Calu3 (cell line): Measurements from ENCODE around the gene TSPAN5. TPM values are rescaled to one million over a fixed set of nuclear protein-coding genes. Genes with fewer than 3 reads are reported as not detected.

ENCODE experiments used
- BruUV-seq: library from RNA; stranded (reverse); fragments of 400-500 nt; replicated peaks from 2 replicates; lab custom pipeline; 2021; lab: Mats Ljungman, UMichigan
- CTCF ChIA-PET: fragments of 300-600 bp; sonication (Branson Sonifier 250); formaldehyde crosslinking; loops from one replicate; lab custom pipeline; 2022; ENCODE audit warnings: antibody characterized with exemption; lab: Charles Lee
- DNase-seq: peaks from one replicate; pipeline ENCODE4 v3.0.0; 2022
- H3K27ac Mint-ChIP-seq: one replicate; pipeline ENCODE4 v1.8.0; 2022; ENCODE audit warnings: mixed read lengths; ENCODE audit not compliant: unreplicated experiment
- H3K27me3 Mint-ChIP-seq: one replicate; pipeline ENCODE4 v1.8.0; 2022; ENCODE audit warnings: mixed read lengths; ENCODE audit not compliant: unreplicated experiment
- H3K36me3 Mint-ChIP-seq: one replicate; pipeline ENCODE4 v1.8.0; 2022; ENCODE audit warnings: mild to moderate bottlenecking, moderate library complexity, mixed read lengths; ENCODE audit not compliant: insufficient read depth, unreplicated experiment
- H3K4me1 Mint-ChIP-seq: one replicate; pipeline ENCODE4 v1.8.0; 2022; ENCODE audit warnings: mild to moderate bottlenecking, low read depth, mixed read lengths; ENCODE audit not compliant: unreplicated experiment
- H3K4me3 Mint-ChIP-seq: one replicate; pipeline ENCODE4 v1.8.0; 2022; ENCODE audit warnings: mild to moderate bottlenecking, low read depth, moderate library complexity, mixed read lengths; ENCODE audit not compliant: unreplicated experiment
- H3K9me3 Mint-ChIP-seq: one replicate; pipeline ENCODE4 v1.8.0; 2022; ENCODE audit warnings: low read depth, mixed read lengths; ENCODE audit not compliant: unreplicated experiment
- CTCF ChIP-seq: fragments of 200-600 bp; IDR thresholded peaks from one replicate; pipeline ENCODE4 v1.8.0; 2022; ENCODE audit warnings: antibody characterized with exemption; ENCODE audit not compliant: unreplicated experiment
- intact Hi-C: fragments of 100-400 bp; cut with micrococcal nuclease; formaldehyde crosslinking; loops from one replicate; pipeline ENCODE4 v1.10.0; 2022; ENCODE audit not compliant: unreplicated experiment
- total RNA-seq: library from RNA; stranded (reverse); gene quantifications from 2 replicates; pipeline ENCODE4 v1.2.3, GENCODE V29; 2022

Gene TSPAN5
- total RNA-seq, 1 experiment from 2014 or later, result 4.8 TPM

- BruUV-seq, result no TSS peak
- no peak for DNase-seq
- Mint-ChIP-seq H3K27me3 (no peaks in the 10 kb centered on the region), H3K36me3 (no peaks in the 10 kb centered on the region), H3K4me1 (no peaks in the 10 kb centered on the region), H3K27ac (no peak overlapping the region), H3K9me3 (peaks cover 7% of the 10 kb centered on the region), H3K4me3 (no peak overlapping the region)
- intact Hi-C loops, result no loop called here
- no peak for TF ChIP-seq CTCF
- CTCF ChIA-PET, result no interaction called here
Measured at GRCh38 chr4:98700656-98701055, 42.2 kb upstream of the TSPAN5 start.

- Mint-ChIP-seq H3K27ac (no peak overlapping the region), H3K4me1 (no peaks in the 10 kb centered on the region), H3K4me3 (no peak overlapping the region), H3K27me3 (no peaks in the 10 kb centered on the region), H3K36me3 (no peaks in the 10 kb centered on the region), H3K9me3 (peaks cover 3% of the 10 kb centered on the region)
- BruUV-seq, result no TSS peak
- no peak for TF ChIP-seq CTCF
- intact Hi-C loops, result no loop called here
- CTCF ChIA-PET, result no interaction called here
- no peak for DNase-seq
Measured at GRCh38 chr4:98694076-98694475, 35.7 kb upstream of the TSPAN5 start.

GRCh38 chr4:98692411-98692810 lies 34.0 kb upstream of the TSPAN5 start:
- H3K27ac Mint-ChIP-seq, result no peak overlapping the region
- no peak for TF ChIP-seq CTCF
- peaks cover 3% of the 10 kb centered on the region for H3K9me3 Mint-ChIP-seq
- BruUV-seq, result no TSS peak
- DNase-seq, result no peak
- H3K27me3 Mint-ChIP-seq, result no peaks in the 10 kb centered on the region
- H3K4me1 Mint-ChIP-seq, result no peaks in the 10 kb centered on the region
- H3K36me3 Mint-ChIP-seq, result no peaks in the 10 kb centered on the region
- intact Hi-C loops, result no loop called here
- CTCF ChIA-PET, result no interaction called here
- H3K4me3 Mint-ChIP-seq, result no peak overlapping the region

GRCh38 chr4:98691588-98691987 lies 33.2 kb upstream of the TSPAN5 start:
- no TSS peak for BruUV-seq
- CTCF ChIA-PET, result no interaction called here
- no peak overlapping the region for H3K27ac Mint-ChIP-seq
- intact Hi-C loops, result no loop called here
- H3K27me3 Mint-ChIP-seq, result no peaks in the 10 kb centered on the region
- no peak for TF ChIP-seq CTCF
- H3K36me3 Mint-ChIP-seq, result no peaks in the 10 kb centered on the region
- no peak overlapping the region for H3K4me3 Mint-ChIP-seq
- no peaks in the 10 kb centered on the region for H3K4me1 Mint-ChIP-seq
- no peak for DNase-seq
- H3K9me3 Mint-ChIP-seq, result peaks cover 3% of the 10 kb centered on the region
